ENCODE measurements around the gene GALNT9.
"Not testable (repeated sequence)": the region's sequence is repeated elsewhere in the genome, so short reads cannot be mapped to it uniquely, and the experiment has no call there.

GALNT9 gene

DNA sequence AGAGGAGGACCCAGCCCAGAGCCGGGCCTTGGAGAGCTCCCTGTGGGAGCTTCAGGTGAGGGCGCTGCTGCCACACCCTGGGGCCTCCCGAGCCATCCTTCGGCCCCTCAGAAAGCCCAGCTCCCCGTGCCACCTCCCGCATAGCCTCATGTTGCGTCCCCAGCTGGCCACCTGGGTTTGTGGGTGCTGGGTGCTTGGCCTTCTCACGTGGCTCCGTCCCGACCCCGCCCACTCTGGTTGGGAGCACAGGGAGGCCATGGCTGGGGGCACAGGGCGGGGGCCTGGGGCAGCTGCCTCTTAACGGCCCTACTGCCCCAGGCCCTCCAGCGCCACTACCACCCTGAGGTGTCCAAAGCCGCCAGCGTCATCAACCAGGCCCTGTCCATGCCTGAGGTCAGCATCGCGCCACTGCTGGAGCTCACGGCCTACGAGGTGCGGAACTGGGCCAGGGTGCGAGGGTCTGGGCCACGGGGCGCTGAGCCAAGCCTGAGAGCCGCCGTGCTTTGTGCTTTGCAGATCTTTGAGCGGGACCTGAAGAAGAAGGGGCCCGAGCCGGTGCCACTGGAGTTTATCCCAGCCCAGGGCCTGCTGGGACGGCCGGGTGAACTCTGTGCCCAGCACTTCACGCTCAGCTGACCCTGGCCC lies 177.5 kb downstream of the GALNT9 start:
- no peak for DNase-seq

DNA sequence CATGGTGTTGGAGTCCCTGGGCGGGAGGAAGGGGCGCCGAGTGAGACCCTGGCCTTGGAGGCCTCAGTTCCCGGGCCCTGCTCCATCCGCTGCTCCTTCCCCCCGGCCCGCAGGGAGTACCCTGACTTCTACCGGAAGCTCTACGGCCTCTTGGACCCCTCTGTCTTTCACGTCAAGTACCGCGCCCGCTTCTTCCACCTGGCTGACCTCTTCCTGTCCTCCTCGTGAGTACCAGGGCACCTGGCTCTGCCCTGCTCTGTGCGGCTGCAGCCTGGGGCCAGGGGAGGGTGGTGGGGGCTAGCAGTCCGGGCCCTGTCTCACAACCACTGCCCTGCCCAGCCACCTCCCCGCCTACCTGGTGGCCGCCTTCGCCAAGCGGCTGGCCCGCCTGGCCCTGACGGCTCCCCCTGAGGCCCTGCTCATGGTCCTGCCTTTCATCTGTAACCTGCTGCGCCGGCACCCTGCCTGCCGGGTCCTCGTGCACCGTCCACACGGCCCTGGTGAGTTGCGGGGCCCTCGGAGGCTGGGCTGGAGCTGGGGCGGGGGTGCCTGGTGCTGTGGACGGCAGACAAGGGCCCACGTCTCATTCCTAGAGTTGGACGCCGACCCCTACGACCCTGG lies 178.1 kb downstream of the GALNT9 start:
- no peak for DNase-seq

DNA sequence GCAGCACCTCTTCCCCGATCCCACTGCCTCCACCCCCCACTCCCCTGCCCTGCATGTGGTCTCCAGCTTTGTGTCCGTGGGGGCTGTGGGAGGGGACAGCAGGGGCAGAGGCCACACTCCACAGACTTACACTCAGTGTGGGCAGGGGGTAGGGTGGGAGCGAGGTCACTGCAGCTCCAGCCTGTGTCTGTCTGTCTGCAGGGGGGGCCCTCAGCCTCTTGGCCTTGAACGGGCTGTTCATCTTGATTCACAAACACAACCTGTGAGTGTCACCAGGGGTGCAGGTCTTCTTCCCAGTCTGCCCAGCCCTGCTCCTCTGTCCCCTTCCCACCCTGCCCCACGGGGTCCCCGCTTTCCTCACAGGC lies 178.6 kb downstream of the GALNT9 start:
- DNase-seq, result no peak

DNA sequence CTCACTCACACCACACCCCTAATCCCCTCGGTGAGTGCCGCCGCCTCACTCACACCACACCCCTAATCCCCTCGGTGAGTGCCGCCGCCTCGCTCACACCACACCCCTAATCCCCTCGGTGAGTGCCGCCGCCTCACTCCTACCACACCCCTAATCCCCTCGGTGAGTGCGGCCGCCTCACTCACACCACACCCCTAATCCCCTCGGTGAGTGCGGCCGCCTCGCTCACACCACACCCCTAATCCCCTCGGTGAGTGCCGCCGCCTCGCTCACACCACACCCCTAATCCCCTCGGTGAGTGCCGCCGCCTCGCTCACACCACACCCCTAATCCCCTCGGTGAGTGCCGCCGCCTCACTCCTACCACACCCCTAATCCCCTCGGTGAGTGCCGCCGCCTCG lies 179.9 kb downstream of the GALNT9 start:
- DNase-seq, result not testable (repeated sequence)

DNA sequence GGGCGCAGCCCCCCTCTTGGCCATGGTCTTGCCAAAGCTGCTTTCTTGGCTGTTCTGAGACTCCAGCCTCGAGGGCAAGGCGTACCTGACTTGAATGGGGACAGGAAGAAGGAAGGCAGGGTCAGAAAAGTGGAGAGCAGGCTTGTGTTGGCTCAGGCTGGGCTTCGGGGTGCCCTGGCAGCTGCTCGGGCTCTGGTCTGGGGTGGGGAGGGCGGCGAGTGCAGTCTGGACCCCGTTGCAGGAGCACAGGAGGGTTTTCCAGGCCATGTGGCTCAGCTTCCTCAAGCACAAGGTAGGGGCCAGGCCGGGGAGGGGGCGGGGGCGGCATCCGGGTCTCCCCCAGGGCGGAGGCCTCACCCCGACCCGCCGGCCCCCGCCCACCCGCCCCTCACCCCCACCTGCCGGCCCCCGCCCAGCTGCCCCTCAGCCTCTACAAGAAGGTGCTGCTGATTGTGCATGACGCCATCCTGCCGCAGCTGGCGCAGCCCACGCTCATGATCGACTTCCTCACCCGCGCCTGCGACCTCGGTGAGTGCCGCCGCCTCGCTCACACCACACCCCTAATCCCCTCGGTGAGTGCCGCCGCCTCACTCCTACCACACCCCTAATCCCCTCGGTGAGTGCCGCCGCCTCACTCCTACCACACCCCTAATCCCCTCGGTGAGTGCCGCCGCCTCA lies 180.9 kb downstream of the GALNT9 start:
- DNase-seq, result no peak

DNA sequence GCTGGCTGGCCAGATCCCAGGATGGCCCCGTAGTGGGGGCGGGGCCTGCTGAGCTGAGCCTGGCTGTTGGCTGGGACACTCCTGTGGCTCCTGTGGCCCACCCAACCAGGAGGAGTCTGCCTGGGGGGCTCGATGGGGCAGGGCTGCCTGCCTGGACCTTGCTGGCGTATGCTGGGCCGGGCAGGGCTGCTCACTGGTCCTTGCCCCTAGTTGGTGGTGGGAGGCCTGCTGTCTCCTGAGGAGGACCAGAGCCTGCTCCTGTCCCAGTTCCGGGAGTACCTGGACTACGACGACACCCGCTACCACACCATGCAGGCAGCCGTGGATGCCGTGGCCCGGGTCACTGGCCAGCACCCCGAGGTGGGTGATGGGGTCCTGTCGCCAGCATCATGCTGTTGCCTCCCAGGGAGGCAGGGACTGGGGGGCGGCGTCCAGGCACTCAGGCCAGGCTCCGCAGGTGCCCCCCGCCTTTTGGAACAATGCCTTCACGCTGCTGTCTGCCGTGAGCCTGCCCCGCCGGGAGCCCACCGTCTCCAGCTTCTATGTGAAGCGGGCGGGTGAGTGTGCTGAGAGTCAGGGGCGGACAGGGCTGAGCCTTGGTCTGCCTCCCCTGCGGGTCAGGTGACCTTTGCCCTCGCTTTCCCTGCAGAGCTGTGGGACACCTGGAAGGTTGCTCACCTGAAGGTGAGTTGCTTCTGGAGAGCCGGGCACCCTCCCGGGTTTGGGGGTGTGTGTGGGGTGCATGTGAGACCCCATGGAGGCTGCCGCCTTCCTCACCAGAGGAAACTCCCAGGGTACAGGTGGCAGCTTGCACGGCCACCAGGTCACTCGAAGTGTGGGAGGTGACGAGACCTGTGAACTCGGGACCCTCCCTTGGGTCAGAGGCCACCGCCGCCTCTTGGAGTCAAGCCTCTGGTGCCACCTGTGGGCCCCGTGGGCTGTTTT lies 181.7 kb downstream of the GALNT9 start:
- no peak for DNase-seq

DNA sequence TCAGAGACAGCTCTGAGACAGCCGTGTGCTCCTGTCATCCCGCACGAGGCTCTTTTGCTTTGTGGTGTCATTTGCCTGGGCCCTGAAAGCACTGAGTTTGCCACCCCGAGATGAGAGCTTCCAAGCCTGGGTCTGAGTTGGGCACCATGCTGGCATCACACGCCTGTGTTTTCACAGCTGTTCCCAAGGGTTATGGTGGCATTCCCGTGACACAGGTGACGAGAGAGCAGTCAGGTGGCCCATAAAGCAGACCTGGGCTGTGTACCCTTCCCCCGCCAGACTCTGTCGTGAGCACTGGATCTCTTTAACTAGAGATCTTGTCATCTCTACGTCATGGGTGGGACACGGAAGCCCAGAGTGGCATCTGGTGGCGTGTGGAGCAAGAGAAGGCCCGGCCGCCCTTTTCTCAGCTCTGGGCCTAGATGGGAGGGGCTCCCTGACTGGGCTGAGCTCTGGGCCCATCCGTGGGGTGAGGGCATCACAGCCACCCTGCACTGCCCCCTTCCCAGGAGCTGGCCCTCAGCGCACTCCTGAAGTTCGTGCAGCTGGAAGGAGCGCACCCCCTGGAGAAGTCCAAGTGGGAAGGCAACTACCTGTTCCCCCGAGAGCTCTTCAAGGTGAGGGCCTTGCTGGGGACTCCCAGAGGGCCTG lies 182.5 kb downstream of the GALNT9 start:
- no peak for DNase-seq

All from NCI-H446 treated with DMSO at 0.1 percent for 48 hours (cell line).